Keratinocyte (primary cell): Measurements from ENCODE around the gene EGFR. TPM values are rescaled to one million over a fixed set of nuclear protein-coding genes. Genes with fewer than 3 reads are reported as not detected.
A peak's percentile ranks its signal among the peaks of the same experiment; 100 is the strongest.

Experiments used
- DNase-seq: peaks from one replicate; pipeline ENCODE4 v3.0.0-alpha.2; 2011; ENCODE audit warnings: low read depth, missing footprints, low spot score
- FAIRE-seq: peaks from 2 replicates; lab custom pipeline; 2011; peaks lifted over from hg19 to GRCh38; lab: Jason Lieb, UNC
- H2AFZ ChIP-seq: 2 replicates; pipeline ENCODE4 v1.6.0; 2012; ENCODE audit warnings: low read length, control low read depth, inconsistent platforms; ENCODE audit not compliant: control insufficient read depth
- H3K27ac ChIP-seq: 2 replicates; pipeline ENCODE4 v1.5.1; 2011; ENCODE audit warnings: low read length; ENCODE audit not compliant: control insufficient read depth, insufficient read depth
- H3K27me3 ChIP-seq: 3 replicates; pipeline ENCODE4 v1.6.0; 2011; ENCODE audit warnings: low read length; ENCODE audit not compliant: control insufficient read depth, insufficient read depth; ENCODE audit errors: extremely low read depth
- H3K36me3 ChIP-seq, 2 experiments: 2 replicates in 1 of 2; 3 replicates in 1 of 2; pipeline ENCODE4 v1.5.1; 2011; ENCODE audit warnings: low read length in 2 of 2, mild to moderate bottlenecking in 1 of 2; ENCODE audit not compliant: control insufficient read depth in 2 of 2, insufficient read depth in 2 of 2; ENCODE audit errors: extremely low read depth in 1 of 2
- H3K4me1 ChIP-seq: 3 replicates; pipeline ENCODE4 v1.5.1; 2011; ENCODE audit warnings: low read length; ENCODE audit not compliant: control insufficient read depth, insufficient read depth; ENCODE audit errors: extremely low read depth
- H3K4me2 ChIP-seq: 3 replicates; pipeline ENCODE4 v1.6.0; 2011; ENCODE audit warnings: low read depth, low read length; ENCODE audit not compliant: control insufficient read depth, insufficient read depth; ENCODE audit errors: extremely low read depth
- H3K4me3 ChIP-seq, 3 experiments: fragments of 200-600 bp in 1 of 3; sonication (generic) in 1 of 3; 2 replicates in 2 of 3; 3 replicates in 1 of 3; pipeline ENCODE4 v1.5.1; 2011 to 2016; ENCODE audit warnings: low read length in 3 of 3, mild to moderate bottlenecking in 3 of 3, control low read depth in 2 of 3, inconsistent platforms in 1 of 3, low read depth in 1 of 3, mixed read lengths in 1 of 3, mixed run types in 1 of 3, moderate library complexity in 1 of 3; ENCODE audit not compliant: control insufficient read depth in 2 of 3, insufficient read depth in 2 of 3; ENCODE audit errors: extremely low read depth in 1 of 3
- H3K79me2 ChIP-seq: 2 replicates; pipeline ENCODE4 v1.6.0; 2012; ENCODE audit warnings: low read length; ENCODE audit not compliant: control insufficient read depth, insufficient read depth
- H3K9ac ChIP-seq: 3 replicates; pipeline ENCODE4 v1.6.0; 2011; ENCODE audit warnings: low read length; ENCODE audit not compliant: control insufficient read depth, insufficient read depth; ENCODE audit errors: extremely low read depth
- H3K9me1 ChIP-seq: 3 replicates; pipeline ENCODE4 v1.6.0; 2011; ENCODE audit warnings: low read length; ENCODE audit not compliant: control insufficient read depth, insufficient read depth; ENCODE audit errors: extremely low read depth
- H3K9me3 ChIP-seq: 2 replicates; pipeline ENCODE4 v1.5.1; 2012; ENCODE audit warnings: low read depth, low read length; ENCODE audit not compliant: control insufficient read depth
- H4K20me1 ChIP-seq: 3 replicates; pipeline ENCODE4 v1.6.0; 2011; ENCODE audit warnings: low read length; ENCODE audit not compliant: control insufficient read depth, insufficient read depth; ENCODE audit errors: extremely low read depth
- EZH2 ChIP-seq: IDR thresholded peaks from one replicate; pipeline ENCODE4 v1.6.1; 2012; ENCODE audit warnings: inconsistent platforms, mild to moderate bottlenecking, low read length, moderate library complexity
- dilution Hi-C: fragments of 300-500 bp; cut with MboI; formaldehyde crosslinking; loops from one replicate; pipeline ENCODE4 v1.7.0; 2020; ENCODE audit warnings: low sequenced_read_pairs; ENCODE audit not compliant: extremely low pct_ligation_motif_present
- polyA plus RNA-seq, 5 experiments: library from polyadenylated mRNA; depleted of rRNA in 3 of 5; stranded (reverse) in 3 of 5; stranded (forward) in 1 of 5; unstranded in 1 of 5; fragments of >200 nt; gene quantifications; 1 replicate in 1 of 5; 2 replicates in 3 of 5; 3 replicates in 1 of 5; pipeline versions ENCODE4 v1.2.1 to v1.2.3, GENCODE V29; 2011 to 2012; ENCODE audit warnings: missing spikeins in 2 of 5, low read depth in 1 of 5, low replicate concordance in 1 of 5
- TF ChIP-seq, protein P1 (sequence below), 3 experiments: IDR thresholded peaks in 1 of 3; conservative IDR thresholded peaks in 1 of 3; optimal IDR thresholded peaks in 1 of 3; 2 replicates in 2 of 3; 3 replicates in 1 of 3; pipeline versions ENCODE3 to v1.5.1; 2011; ENCODE audit warnings: low read length in 3 of 3, mild to moderate bottlenecking in 3 of 3, moderate library complexity in 2 of 3, control low read depth in 1 of 3, inconsistent platforms in 1 of 3; ENCODE audit not compliant: insufficient read depth in 2 of 3; ENCODE audit errors: extremely low read depth in 1 of 3

Gene EGFR
- polyA plus RNA-seq, 1 donor (not counting 4 experiments of a cell fraction or from before 2014, with no cell fraction given), result 120 TPM

DNA sequence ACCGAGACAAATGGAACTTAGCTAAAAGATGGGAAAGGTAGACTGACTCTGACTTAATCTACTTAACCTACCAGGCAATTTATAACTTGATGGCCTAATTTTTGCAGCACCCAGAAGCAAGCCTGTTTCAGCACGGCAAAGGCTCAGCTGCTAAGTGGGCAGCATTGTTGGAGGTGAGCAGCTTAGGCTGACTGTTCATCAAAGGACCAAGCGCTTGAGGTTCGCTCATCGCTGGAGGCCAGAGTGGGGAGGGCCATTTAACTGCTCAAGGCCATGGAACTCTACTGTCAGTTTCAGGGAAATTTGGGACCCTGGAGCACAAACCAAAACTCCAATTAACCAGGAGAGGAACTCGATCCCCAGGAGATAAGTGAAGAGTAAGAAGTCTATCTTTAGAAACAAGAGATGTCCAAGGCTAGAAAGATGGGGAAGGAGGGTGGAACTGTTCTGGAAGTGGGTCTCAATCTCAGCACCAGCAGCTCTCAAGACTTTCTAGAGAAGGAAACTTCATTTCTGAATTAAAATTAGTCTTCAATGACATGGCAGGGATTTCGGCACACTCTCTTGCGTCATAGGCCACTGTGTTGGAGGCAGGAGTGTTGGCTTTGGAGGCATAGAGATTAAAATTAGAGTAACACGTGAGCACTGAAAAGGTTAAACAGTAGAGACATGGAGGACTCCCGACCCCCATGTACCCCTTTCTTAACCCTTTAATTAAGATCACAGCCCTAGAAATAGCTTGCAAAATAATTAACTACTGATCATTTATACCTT, 43.1 kb downstream of the EGFR start:
- peaks cover 2% of the 10 kb centered on the region for H3K9me1 ChIP-seq
- peak overlapping the region; percentile 42 for H3K27ac ChIP-seq
- no peaks in the 10 kb centered on the region for H3K9me3 ChIP-seq
- H3K79me2 ChIP-seq, result peaks cover 83% of the 10 kb centered on the region
- H3K27me3 ChIP-seq, result no peaks in the 10 kb centered on the region
- H3K4me3 ChIP-seq, result no peak overlapping the region
- dilution Hi-C loops, result no loop called here
- peaks cover 68% of the 10 kb centered on the region for H3K4me1 ChIP-seq
- TF ChIP-seq, protein P1, sequence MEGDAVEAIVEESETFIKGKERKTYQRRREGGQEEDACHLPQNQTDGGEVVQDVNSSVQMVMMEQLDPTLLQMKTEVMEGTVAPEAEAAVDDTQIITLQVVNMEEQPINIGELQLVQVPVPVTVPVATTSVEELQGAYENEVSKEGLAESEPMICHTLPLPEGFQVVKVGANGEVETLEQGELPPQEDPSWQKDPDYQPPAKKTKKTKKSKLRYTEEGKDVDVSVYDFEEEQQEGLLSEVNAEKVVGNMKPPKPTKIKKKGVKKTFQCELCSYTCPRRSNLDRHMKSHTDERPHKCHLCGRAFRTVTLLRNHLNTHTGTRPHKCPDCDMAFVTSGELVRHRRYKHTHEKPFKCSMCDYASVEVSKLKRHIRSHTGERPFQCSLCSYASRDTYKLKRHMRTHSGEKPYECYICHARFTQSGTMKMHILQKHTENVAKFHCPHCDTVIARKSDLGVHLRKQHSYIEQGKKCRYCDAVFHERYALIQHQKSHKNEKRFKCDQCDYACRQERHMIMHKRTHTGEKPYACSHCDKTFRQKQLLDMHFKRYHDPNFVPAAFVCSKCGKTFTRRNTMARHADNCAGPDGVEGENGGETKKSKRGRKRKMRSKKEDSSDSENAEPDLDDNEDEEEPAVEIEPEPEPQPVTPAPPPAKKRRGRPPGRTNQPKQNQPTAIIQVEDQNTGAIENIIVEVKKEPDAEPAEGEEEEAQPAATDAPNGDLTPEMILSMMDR (optimal IDR thresholded peaks at IDR 0.05 in 1 of 3, IDR thresholded peaks at IDR 0.05 in 1 of 3, conservative IDR thresholded peaks at IDR 0.05 in 1 of 3; ENCODE audit: extremely low read depth in 1 of 3, insufficient read depth in 2 of 3, low read length in 3 of 3), result no peak
- TF ChIP-seq EZH2, result no peak
- no peak overlapping the region for H2AFZ ChIP-seq
- peaks cover 26 to 37% of the 10 kb centered on the region in 2 experiments for H3K36me3 ChIP-seq
- H3K4me2 ChIP-seq, result no peak overlapping the region
- H4K20me1 ChIP-seq, result no peaks in the 10 kb centered on the region
- H3K9ac ChIP-seq, result no peak overlapping the region
- DNase-seq, result no peak
- FAIRE-seq, result no peak

DNA sequence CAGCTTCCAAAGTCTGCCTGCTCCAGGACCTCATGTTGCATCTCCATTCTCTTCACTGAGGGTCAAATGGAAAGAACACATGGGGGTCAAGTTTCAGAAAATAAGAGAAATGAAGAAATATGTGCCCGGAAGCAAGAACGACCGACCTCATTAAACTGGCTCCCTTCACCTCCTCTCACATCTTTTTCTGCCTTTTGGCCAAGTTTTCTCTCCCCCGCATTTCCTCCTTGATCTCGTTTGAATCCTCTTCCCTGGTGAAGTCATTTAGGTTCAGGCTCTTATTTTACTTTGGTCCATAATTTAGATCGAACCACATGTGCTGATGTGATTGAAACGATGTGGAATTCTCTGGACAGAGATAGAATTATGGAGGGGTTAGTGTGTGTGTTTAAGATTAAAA, 44.2 kb downstream of the EGFR start:
- Histone ChIP-seq H3K27me3 (no peaks in the 10 kb centered on the region), H3K4me1 (peaks cover 66% of the 10 kb centered on the region), H2AFZ (no peak overlapping the region), H3K4me2 (peak overlapping the region; percentile 65), H3K9me1 (peaks cover 4% of the 10 kb centered on the region), H3K9me3 (no peaks in the 10 kb centered on the region), H3K79me2 (peaks cover 83% of the 10 kb centered on the region), H3K4me3 (no peak overlapping the region), H4K20me1 (no peaks in the 10 kb centered on the region), H3K9ac (no peak overlapping the region), H3K27ac (peak overlapping the region; percentile 94), H3K36me3 (peaks cover 32 to 39% of the 10 kb centered on the region in 2 experiments)
- no peak for DNase-seq
- dilution Hi-C loops, result no loop called here
- TF ChIP-seq, protein P1 (optimal IDR thresholded peaks at IDR 0.05 in 1 of 3, IDR thresholded peaks at IDR 0.05 in 1 of 3, conservative IDR thresholded peaks at IDR 0.05 in 1 of 3; ENCODE audit: extremely low read depth in 1 of 3, insufficient read depth in 2 of 3, low read length in 3 of 3), result no peak
- no peak for TF ChIP-seq EZH2
- FAIRE-seq, result no peak
